ENCODE measurements around the gene MTA3.

- TF ChIP-seq, protein P1, sequence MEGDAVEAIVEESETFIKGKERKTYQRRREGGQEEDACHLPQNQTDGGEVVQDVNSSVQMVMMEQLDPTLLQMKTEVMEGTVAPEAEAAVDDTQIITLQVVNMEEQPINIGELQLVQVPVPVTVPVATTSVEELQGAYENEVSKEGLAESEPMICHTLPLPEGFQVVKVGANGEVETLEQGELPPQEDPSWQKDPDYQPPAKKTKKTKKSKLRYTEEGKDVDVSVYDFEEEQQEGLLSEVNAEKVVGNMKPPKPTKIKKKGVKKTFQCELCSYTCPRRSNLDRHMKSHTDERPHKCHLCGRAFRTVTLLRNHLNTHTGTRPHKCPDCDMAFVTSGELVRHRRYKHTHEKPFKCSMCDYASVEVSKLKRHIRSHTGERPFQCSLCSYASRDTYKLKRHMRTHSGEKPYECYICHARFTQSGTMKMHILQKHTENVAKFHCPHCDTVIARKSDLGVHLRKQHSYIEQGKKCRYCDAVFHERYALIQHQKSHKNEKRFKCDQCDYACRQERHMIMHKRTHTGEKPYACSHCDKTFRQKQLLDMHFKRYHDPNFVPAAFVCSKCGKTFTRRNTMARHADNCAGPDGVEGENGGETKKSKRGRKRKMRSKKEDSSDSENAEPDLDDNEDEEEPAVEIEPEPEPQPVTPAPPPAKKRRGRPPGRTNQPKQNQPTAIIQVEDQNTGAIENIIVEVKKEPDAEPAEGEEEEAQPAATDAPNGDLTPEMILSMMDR (IDR thresholded peaks at IDR 0.05): no peak
- no peak for TF ChIP-seq EZH2 (IDR thresholded peaks at IDR 0.05; ENCODE audit: borderline replicate concordance, insufficient read depth, low read depth, low read length, poor library complexity, severe bottlenecking)
Observed at GRCh38 chr2:42794271-42795046, 226.0 kb downstream of the MTA3 start.

Data from B cell (primary cell).